HL-60 (cell line): ENCODE results near the gene CDCA4.

Experiments used
- GABPA ChIP-seq: IDR thresholded peaks from 2 replicates; pipeline ENCODE4 v1.6.1; 2012; ENCODE audit warnings: low read depth
- POLR2AphosphoS5 ChIP-seq: IDR thresholded peaks from 2 replicates; pipeline ENCODE4 v1.6.1; 2012; ENCODE audit warnings: low read depth
- SPI1 ChIP-seq: IDR thresholded peaks from 2 replicates; pipeline ENCODE4 v1.6.1; 2012; ENCODE audit warnings: low read depth, mild to moderate bottlenecking, borderline replicate concordance
- TF ChIP-seq, protein P1 (sequence below): IDR thresholded peaks from one replicate; pipeline ENCODE4 v1.5.1; 2011; ENCODE audit warnings: low read length, control low read depth, inconsistent platforms; ENCODE audit not compliant: insufficient read depth

DNA sequence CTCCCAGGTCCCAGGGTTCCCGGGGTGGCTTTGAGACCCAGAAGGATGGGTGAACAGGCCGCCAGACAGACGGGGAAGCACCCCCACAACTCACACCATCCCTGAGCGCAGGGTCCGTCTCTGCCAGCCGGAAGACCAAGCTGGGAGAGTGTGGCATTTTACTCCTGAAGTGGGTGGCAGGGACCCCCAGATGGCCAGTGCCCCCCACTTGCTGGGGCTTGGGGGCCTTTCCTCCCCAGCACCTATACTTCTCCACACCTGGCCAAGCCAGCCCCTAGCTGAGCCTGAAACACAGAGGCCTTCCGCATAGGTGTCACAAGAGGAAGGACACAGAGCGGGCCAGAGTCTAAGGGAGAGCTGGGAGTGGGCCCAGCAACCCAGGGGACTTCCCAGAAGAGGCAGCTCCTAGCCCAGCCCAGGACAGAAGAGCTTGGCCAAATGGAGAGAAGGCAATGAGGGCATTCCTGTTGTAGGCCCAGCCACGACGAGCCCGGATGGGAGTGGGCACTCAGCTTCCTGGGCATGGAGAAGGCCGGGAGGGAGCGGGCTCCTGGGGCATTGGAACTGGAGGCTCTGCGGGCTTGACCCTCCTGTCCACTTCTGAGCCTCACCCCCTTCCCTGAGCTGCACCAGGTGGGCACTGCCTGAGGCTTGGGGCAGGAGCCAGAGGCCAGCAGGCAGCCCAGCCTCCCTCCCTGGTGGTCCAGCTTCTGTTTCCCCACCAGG, 46.1 kb downstream of the CDCA4 start:
- TF ChIP-seq, protein P1, sequence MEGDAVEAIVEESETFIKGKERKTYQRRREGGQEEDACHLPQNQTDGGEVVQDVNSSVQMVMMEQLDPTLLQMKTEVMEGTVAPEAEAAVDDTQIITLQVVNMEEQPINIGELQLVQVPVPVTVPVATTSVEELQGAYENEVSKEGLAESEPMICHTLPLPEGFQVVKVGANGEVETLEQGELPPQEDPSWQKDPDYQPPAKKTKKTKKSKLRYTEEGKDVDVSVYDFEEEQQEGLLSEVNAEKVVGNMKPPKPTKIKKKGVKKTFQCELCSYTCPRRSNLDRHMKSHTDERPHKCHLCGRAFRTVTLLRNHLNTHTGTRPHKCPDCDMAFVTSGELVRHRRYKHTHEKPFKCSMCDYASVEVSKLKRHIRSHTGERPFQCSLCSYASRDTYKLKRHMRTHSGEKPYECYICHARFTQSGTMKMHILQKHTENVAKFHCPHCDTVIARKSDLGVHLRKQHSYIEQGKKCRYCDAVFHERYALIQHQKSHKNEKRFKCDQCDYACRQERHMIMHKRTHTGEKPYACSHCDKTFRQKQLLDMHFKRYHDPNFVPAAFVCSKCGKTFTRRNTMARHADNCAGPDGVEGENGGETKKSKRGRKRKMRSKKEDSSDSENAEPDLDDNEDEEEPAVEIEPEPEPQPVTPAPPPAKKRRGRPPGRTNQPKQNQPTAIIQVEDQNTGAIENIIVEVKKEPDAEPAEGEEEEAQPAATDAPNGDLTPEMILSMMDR = no peak
- TF ChIP-seq SPI1 = no peak
- no peak for TF ChIP-seq POLR2AphosphoS5
- TF ChIP-seq GABPA = no peak
